PC-3 (cell line): ENCODE results near the gene CRABP2.

Experiments used
- CTCF ChIP-seq: fragments of 300-600 bp; sonication (generic); conservative IDR thresholded peaks from 2 replicates; pipeline ENCODE4 v1.5.1; 2017; ENCODE audit warnings: antibody characterized with exemption, low read depth, mild to moderate bottlenecking, low read length
- EZH2 ChIP-seq: fragments of 300-600 bp; sonication (generic); IDR thresholded peaks from one replicate; pipeline ENCODE4 v1.6.1; 2017; ENCODE audit warnings: antibody characterized with exemption, mild to moderate bottlenecking, low read length; ENCODE audit not compliant: unreplicated experiment
- EZH2phosphoT487 ChIP-seq: fragments of 300-600 bp; sonication (generic); IDR thresholded peaks from 2 replicates; pipeline ENCODE4 v1.6.1; 2018; ENCODE audit warnings: mild to moderate bottlenecking, antibody characterized with exemption, low read length, borderline replicate concordance

- TF ChIP-seq CTCF (peak; percentile 100), EZH2 (no peak), EZH2phosphoT487 (no peak)
Observed at GRCh38 chr1:156659988-156660751, 45.2 kb downstream of the CRABP2 start.
